ENCODE measurements around the gene NRF1.

- no peak for TF ChIP-seq CTCF (conservative IDR thresholded peaks at IDR 0.05)
- TF ChIP-seq ZFX (IDR thresholded peaks at IDR 0.05) = no peak
Observed at GRCh38 chr7:129774359-129774758, 162.8 kb downstream of the NRF1 start.
